Pancreas (tissue), 10 donors: ENCODE data around the gene PARD3B. TPM values are rescaled to one million over a fixed set of nuclear protein-coding genes. Genes with fewer than 3 reads are reported as not detected.

Experiments
- ATAC-seq, 4 donors: fragments of 200-7000 bp; cut with Tn5 transposase; one replicate each; pipeline versions ENCODE4 v1.8.0 to v1.9.1; 2020; ENCODE audit warnings: mild to moderate bottlenecking in 4 of 4, moderate library complexity in 4 of 4
- DNase-seq, 6 donors: peaks; one replicate each; pipeline ENCODE4 v3.0.0-alpha.2; 2020
- FAIRE-seq: peaks from 2 replicates; lab custom pipeline; 2012; peaks lifted over from hg19 to GRCh38; lab: Jason Lieb, UNC
- H3K27ac ChIP-seq, 4 donors: fragments of 200-600 bp; sonication (generic); 1 replicate in 3 of 4; 2 replicates in 1 of 4; pipeline versions ENCODE4 v1.5.0 to v1.8.0; 2020
- H3K27me3 ChIP-seq, 4 donors: fragments of 200-600 bp; one replicate each; pipeline ENCODE4 v1.8.0; 2021
- H3K36me3 ChIP-seq, 3 donors: fragments of 200-600 bp; sonication (generic) in 1 of 3; one replicate each; pipeline versions ENCODE4 v1.5.0 to v1.8.0; 2020 to 2021
- H3K4me1 ChIP-seq, 3 donors: fragments of 200-600 bp; one replicate each; pipeline ENCODE4 v1.8.0; 2021
- H3K4me3 ChIP-seq, 4 donors: fragments of 200-600 bp; sonication (generic) in 2 of 4; one replicate each; pipeline versions ENCODE4 v1.5.0 to v1.8.0; 2020 to 2021
- H3K9me3 ChIP-seq, 4 donors: fragments of 200-600 bp; one replicate each; pipeline ENCODE4 v1.8.0; 2021
- CTCF ChIP-seq, 4 donors: fragments of 200-600 bp; sonication (generic) in 3 of 4; IDR thresholded peaks; one replicate each; pipeline versions ENCODE4 v1.5.0 to v1.8.0; 2021; ENCODE audit warnings: antibody characterized with exemption in 4 of 4
- whole genome bisulfite sequencing, 2 donors: extraction: QIAGEN DNeasy Blood & Tissue Kit; methylation state at CpG; one replicate each; pipeline ENCODE4 v1.1.7; 2013; 5-methylcytosine and 5-hydroxymethylcytosine counted together
- intact Hi-C, 3 donors: fragments of 100-400 bp; cut with DNase I; formaldehyde crosslinking; loops; one replicate each; pipeline versions ENCODE4 v1.11.1 to v1.14.2; 2022
- polyA plus RNA-seq, 2 donors: library from polyadenylated mRNA; stranded (reverse); fragments of 200-250 nt; gene quantifications; one replicate each; pipeline ENCODE4 v1.2.3, GENCODE V29; 2013
- total RNA-seq, 6 donors: library from RNA; stranded (reverse); fragmentation: NEBNext Ultra II Directional in 4 of 6; extraction: Animal tissue kit (Norgen Biotek cat#: 25700) in 4 of 6; gene quantifications; one replicate each; pipeline versions ENCODE4 v1.2.1 to v1.2.4, GENCODE V29; 2021 to 2023
- donor health status: healthy with polysubstance abuse.
- donor health status: DM: no; HTN: no; CAD: no; lungs with moderate emphysema.
- donor health status: DM: no; HTN: no; CAD: no.
- donor health status: control.
- donor health status: control.
- donor health status: Bipolar disorder and iron deficiency.
- donor health status: DM: yes; HTN: yes; CAD: no.
- donor health status: DM: no; HTN: no; CAD: no.
- donor health status: DM: no; HTN: no; CAD: no.
- donor health status: DM: yes; HTN: yes; CAD: no.

Gene PARD3B
- total and polyA plus RNA-seq, 8 donors, result 2.8 to 21.5 (median 12.7) TPM

GRCh38 chr2:204613635-204614034 lies 68.4 kb downstream of the PARD3B start:
- no peaks in the 10 kb centered on the region for H3K27me3 ChIP-seq
- ATAC-seq (no peak), DNase-seq (no peak), FAIRE-seq (no peak)
- intact Hi-C loops, result no loop called here
- H3K4me3 ChIP-seq, result no peak overlapping the region
- peaks cover 0 to 30% (median 27%) of the 10 kb centered on the region in 3 donors for H3K4me1 ChIP-seq
- H3K36me3 ChIP-seq, result no peaks in the 10 kb centered on the region
- no peak for TF ChIP-seq CTCF (IDR thresholded peaks at IDR 0.05)
- no peak overlapping the region for H3K27ac ChIP-seq
- H3K9me3 ChIP-seq, result no peaks in the 10 kb centered on the region
- WGBS, 2 donors, result 83 to 94% methylated on average over 1 of the region's 1 CpG

GRCh38 chr2:204615456-204615855 lies 70.2 kb downstream of the PARD3B start:
- H3K9me3 ChIP-seq, result no peaks in the 10 kb centered on the region
- H3K36me3 ChIP-seq, result no peaks in the 10 kb centered on the region
- FAIRE-seq (no peak), ATAC-seq (no peak), DNase-seq (no peak)
- no peak for TF ChIP-seq CTCF (IDR thresholded peaks at IDR 0.05)
- H3K4me1 ChIP-seq, result peaks cover 0 to 30% (median 27%) of the 10 kb centered on the region in 3 donors
- intact Hi-C loops, result no loop called here
- H3K27ac ChIP-seq, result no peak overlapping the region
- 18 to 19% methylated on average over 4 of the region's 4 CpGs for WGBS, 2 donors
- no peaks in the 10 kb centered on the region for H3K27me3 ChIP-seq
- no peak overlapping the region for H3K4me3 ChIP-seq

GRCh38 chr2:204625135-204625534 lies 79.9 kb downstream of the PARD3B start:
- ATAC-seq, result peak in 3 of 4 donors; percentile 55 to 60 (median 57)
- TF ChIP-seq CTCF (IDR thresholded peaks at IDR 0.05), result no peak

GRCh38 chr2:204628926-204629712 lies 83.8 kb downstream of the PARD3B start:
- TF ChIP-seq CTCF (IDR thresholded peaks at IDR 0.05), result no peak
- Histone ChIP-seq H3K36me3 (no peaks in the 10 kb centered on the region), H3K4me1 (no peaks in the 10 kb centered on the region), H3K27ac (no peak overlapping the region), H3K27me3 (no peaks in the 10 kb centered on the region), H3K4me3 (no peak overlapping the region), H3K9me3 (no peaks in the 10 kb centered on the region)
- no peak for FAIRE-seq
- intact Hi-C loops, result no loop called here
- no peak for DNase-seq
- WGBS, 2 donors, result 84 to 92% methylated on average over 7 of the region's 7 CpGs
- no peak for ATAC-seq

More at GRCh38 chr2:204625135-204625534, 79.9 kb downstream of the PARD3B start:
- FAIRE-seq (no peak), DNase-seq (no peak)
- Histone ChIP-seq H3K27me3 (no peaks in the 10 kb centered on the region), H3K4me3 (no peak overlapping the region), H3K4me1 (no peaks in the 10 kb centered on the region), H3K9me3 (no peaks in the 10 kb centered on the region), H3K36me3 (no peaks in the 10 kb centered on the region), H3K27ac (no peak overlapping the region)
- intact Hi-C loops, result no loop called here
- 56 to 65% methylated on average over 2 of the region's 2 CpGs for WGBS, 2 donors

GRCh38 chr2:204632410-204632809 lies 87.1 kb downstream of the PARD3B start:
- ATAC-seq (no peak), DNase-seq (no peak), FAIRE-seq (no peak)
- no peaks in the 10 kb centered on the region for H3K9me3 ChIP-seq
- no peak overlapping the region for H3K27ac ChIP-seq
- no peaks in the 10 kb centered on the region for H3K4me1 ChIP-seq
- no peaks in the 10 kb centered on the region for H3K27me3 ChIP-seq
- no peak overlapping the region for H3K4me3 ChIP-seq
- no peak for TF ChIP-seq CTCF (IDR thresholded peaks at IDR 0.05)
- WGBS, 2 donors, result 96 to 97% methylated on average over 3 of the region's 3 CpGs
- intact Hi-C loops, result no loop called here
- no peaks in the 10 kb centered on the region for H3K36me3 ChIP-seq
